Measurements from ENCODE around the gene BTBD9. TPM values are rescaled to one million over a fixed set of nuclear protein-coding genes. Genes with fewer than 3 reads are reported as not detected.

BTBD9 gene
- total and polyA plus RNA-seq, 9 of the 15 experiments (the other 6 are each of a cell fraction or from before 2014, with no cell fraction given): 0.08 to 1.6 (median 0.58) TPM

DNA sequence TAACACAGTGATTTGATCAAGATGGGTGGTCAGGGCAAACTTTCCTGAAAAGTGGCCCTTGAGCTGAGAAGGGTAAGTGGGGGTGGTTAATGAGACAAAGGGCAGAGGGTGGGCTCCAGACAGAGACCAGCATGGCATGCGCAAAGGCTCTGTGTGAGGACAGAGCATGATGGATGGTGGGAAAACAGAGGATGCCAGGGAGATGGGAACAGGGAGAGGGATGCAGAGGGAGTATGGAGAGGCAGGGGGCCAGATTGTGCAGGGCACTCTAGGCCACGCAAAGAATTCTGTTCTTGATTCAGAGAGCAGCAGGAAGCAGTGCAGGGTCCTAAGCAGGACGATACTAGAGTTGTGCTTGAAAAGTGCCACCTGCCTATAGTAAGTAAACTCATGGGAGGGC lies 394.4 kb downstream of the BTBD9 start (continued):
- TF ChIP-seq, protein P1, sequence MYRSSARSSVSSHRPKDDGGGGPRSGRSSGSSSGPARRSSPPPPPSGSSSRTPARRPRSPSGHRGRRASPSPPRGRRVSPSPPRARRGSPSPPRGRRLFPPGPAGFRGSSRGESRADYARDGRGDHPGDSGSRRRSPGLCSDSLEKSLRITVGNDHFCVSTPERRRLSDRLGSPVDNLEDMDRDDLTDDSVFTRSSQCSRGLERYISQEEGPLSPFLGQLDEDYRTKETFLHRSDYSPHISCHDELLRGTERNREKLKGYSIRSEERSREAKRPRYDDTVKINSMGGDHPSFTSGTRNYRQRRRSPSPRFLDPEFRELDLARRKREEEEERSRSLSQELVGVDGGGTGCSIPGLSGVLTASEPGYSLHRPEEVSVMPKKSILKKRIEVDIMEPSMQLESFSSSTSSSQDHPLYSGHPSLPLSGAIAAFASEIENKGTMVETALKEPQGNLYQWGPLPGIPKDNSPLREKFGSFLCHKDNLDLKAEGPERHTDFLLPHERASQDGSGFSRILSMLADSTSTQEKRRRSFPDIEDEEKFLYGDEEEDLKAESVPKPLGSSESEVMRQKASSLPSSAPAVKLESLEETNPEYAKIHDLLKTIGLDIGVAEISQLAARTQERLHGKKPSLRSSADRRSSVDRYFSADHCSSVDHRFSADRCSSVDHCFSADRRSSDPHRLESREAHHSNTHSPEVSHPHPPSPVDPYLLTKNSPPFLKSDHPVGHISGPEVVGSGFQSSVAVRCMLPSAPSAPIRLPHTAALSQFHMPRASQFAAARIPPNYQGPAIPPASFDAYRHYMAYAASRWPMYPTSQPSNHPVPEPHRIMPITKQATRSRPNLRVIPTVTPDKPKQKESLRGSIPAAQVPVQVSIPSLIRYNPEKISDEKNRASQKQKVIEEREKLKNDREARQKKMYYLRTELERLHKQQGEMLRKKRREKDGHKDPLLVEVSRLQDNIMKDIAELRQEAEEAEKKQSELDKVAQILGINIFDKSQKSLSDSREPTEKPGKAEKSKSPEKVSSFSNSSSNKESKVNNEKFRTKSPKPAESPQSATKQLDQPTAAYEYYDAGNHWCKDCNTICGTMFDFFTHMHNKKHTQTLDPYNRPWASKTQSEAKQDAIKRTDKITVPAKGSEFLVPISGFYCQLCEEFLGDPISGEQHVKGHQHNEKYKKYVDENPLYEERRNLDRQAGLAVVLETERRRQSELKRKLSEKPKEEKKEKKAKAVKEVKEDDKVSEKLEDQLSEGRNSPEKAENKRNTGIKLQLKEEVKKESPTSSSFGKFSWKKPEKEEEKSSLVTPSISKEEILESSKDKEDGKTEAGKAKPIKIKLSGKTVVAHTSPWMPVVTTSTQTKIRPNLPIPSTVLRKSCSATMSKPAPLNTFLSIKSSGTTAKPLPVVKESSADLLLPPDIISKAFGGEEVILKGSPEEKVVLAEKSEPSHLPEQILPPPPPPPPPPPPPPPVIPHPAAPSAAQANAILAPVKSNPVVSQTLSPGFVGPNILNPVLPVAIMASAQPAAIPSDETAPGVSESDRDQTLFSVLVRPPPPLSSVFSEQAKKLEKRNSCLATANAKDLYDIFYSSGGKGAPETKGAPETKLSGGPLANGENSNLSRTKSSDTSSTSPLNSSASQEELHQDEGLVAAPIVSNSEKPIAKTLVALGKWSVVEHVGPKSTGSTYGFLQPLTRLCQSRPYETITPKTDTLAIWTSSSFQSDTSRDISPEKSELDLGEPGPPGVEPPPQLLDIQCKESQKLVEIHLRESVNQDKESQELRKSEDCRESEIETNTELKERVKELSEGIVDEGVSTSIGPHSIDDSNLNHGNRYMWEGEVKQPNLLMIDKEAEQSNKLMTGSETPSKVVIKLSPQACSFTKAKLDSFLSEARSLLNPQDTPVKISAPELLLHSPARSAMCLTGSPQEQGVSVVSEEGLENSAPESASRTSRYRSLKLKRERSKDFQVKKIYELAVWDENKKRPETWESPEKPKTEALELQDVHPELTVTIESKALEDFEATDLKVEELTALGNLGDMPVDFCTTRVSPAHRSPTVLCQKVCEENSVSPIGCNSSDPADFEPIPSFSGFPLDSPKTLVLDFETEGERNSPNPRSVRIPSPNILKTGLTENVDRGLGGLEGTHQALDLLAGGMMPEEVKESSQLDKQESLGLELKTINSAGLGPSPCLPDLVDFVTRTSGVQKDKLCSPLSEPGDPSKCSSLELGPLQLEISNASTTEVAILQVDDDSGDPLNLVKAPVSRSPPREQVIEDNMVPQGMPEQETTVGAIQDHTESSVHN (IDR thresholded peaks at IDR 0.05; ENCODE audit: borderline replicate concordance in 1 of 2, low read depth in 1 of 2): no peak
- TF ChIP-seq ZNF589 (CRISPR knock-in tag; IDR thresholded peaks at IDR 0.05; ENCODE audit: low read depth) (no peak), HDAC6 (IDR thresholded peaks at IDR 0.05; ENCODE audit: low read depth, low read length) (no peak), CREM (IDR thresholded peaks at IDR 0.05; ENCODE audit: low read depth) (no peak), POLR2AphosphoS2 (IDR thresholded peaks at IDR 0.05; ENCODE audit: low read length) (no peak), HNRNPH1 (optimal IDR thresholded peaks at IDR 0.05; ENCODE audit: low read depth, low read length) (no peak), CLOCK (CRISPR knock-in tag; IDR thresholded peaks at IDR 0.05; ENCODE audit: borderline replicate concordance) (no peak), UBTF (IDR thresholded peaks at IDR 0.05; ENCODE audit: borderline replicate concordance in 1 of 2, low read depth in 2 of 2, low read length in 2 of 2) (no peak), BRD9 (IDR thresholded peaks at IDR 0.05; ENCODE audit: low read depth, partially characterized antibody) (no peak), PRMT5 (CRISPR knock-in tag; IDR thresholded peaks at IDR 0.05) (no peak), HDAC3 (IDR thresholded peaks at IDR 0.05; ENCODE audit: borderline replicate concordance, partially characterized antibody) (no peak), CAMTA2 (CRISPR knock-in tag; conservative IDR thresholded peaks at IDR 0.05) (no peak), PKNOX1 (IDR thresholded peaks at IDR 0.05) (no peak)
